HG02870 (cell line): Measurements from ENCODE around the gene ZFP36L2.

Experiments used
- ATAC-seq: cut with Tn5 transposase; IDR thresholded peaks from one replicate; pipeline ENCODE4 v1.9.1; 2021; ENCODE audit warnings: mild to moderate bottlenecking, moderate library complexity; ENCODE audit not compliant: unreplicated experiment

ZFP36L2 gene

GRCh38 chr2:43224571-43225092 is 1.8 kb downstream of the ZFP36L2 start:
- ATAC-seq, result no peak

DNA sequence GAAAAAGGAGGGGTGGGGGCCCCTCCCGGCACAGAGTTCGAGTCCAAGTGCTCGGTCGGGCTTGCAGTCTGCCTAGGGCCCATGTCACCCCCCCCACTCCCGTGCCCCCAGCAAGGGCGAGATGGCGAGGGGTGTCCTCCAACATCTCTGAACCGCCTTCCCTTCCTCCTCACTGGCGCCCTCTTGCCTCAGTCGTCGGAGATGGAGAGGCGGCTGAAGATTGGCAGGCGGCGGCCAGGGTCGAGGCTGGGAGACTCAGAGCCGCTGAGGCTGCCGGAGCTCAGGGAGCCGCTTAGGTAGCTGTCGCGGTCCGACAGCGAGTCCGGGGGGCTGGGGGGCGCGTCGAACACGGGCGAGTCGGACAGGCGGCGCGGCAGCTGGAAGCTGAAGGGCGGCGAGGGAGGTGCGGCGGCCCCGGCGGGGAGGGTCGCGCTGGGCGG is 2.3 kb downstream of the ZFP36L2 start:
- no peak for ATAC-seq

DNA sequence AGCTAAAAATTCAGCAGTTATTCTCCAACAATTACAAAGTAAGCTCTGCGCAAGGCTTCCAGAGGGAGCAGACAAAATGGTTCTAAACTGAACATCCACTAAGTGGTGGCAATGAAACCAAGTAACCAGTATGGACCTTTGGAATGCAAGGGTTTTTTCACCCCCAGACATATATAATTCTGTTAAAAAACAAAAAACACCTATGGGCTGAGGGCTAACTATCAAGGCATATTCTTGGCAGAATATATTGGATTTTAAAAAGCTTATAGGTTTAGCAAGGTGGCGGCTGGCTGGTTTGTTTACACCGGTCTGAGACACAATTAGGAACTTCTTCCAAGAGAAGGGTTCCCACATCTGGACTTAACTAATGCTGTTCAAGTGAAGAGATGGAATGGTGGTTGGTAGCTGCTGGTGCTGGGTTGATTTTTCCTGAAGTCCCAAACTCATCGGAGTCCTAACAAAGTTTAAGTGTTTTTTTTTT is 2.8 kb downstream of the ZFP36L2 start:
- no peak for ATAC-seq

DNA sequence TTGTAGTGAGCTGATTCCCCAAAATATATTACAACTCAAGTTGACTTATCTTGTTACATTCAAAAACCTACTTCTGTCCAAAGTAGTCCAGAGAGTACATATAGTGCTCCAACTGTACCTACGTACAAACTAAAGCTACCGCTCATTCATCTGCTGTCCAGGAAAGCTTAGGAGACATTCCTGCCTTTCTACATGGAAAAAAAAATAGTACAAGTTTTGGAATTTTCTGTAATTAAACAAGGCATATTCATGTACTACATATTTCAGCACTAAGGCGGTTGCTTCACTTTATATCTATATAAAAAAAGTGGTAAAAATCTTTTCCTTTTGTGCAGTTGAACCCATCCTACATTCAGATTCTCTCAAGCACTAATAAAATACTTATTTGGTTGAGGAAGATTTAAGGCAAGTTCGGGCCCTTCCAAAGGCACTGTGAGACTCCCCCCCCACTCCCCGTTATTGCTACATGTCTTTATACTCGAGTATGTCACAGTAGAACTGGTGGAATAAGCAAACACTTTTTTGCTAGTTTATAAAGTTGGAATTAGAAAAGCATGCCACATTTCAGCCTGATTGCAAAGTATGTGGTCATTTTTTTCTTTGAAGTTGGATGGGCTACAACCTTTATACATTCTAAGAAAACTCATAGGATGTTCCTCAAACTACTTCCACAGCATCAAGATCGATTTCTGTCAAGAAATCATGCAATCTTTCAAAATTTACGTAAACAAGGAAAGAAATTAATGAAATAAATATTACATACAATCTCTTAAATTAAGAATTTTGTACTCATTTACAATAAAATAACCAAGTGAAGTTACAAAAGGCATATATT is 3.7 kb downstream of the ZFP36L2 start:
- no peak for ATAC-seq

GRCh38 chr2:43221763-43222474 is 4.5 kb downstream of the ZFP36L2 start:
- no peak for ATAC-seq

DNA sequence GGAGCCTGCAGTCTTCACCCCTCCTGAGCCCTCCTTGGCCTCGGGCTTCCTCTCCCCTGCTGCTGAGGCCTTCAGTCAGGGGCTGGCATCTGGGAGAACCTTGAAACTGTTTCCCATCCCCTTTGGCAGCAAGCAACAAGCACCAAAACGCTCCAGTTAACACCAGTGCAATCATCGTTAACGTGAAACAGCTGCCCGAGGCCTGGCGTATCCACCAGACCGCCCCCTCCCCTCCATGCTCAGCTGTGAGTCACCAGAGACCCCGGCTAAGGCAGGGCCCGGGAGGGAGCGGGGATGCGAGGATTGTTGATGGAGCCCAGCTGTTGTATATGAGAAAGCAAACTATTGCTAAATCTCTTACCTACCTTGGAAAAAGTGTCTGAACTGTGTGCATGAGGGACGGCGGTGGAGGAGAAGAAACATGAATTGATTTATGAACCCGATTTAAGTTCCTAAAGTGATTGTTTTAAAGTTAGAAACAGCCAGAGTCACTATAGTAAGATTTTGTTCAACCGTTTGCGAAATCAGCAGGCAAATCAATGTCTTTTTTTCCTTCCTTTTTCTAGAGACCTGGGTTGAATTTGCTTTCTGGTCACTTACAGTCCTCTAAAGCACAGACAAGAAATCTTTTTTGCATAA is 5.2 kb downstream of the ZFP36L2 start:
- no peak for ATAC-seq

DNA sequence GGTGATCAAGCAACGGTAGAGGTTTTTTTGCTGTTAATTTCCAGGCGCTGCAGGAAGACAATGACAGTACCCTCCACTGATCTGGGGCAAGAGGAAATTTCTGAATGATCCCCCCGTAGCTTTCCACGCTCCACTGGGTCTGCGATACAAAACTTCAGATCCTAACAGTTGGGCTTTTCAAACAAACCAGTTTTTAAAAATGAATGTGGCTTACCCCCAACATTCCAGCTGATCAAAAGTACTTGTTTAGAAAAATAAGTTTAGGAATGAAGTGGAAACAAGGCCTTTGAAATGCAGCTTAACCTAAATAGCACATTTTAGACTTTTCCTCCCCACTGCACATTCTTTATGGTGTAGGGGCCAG is 5.7 kb downstream of the ZFP36L2 start:
- no peak for ATAC-seq

GRCh38 chr2:43220229-43220751 is 6.1 kb downstream of the ZFP36L2 start:
- ATAC-seq, result no peak

- ATAC-seq, result peak; percentile 56
Measured at GRCh38 chr2:43219383-43220228, 6.8 kb downstream of the ZFP36L2 start.

DNA sequence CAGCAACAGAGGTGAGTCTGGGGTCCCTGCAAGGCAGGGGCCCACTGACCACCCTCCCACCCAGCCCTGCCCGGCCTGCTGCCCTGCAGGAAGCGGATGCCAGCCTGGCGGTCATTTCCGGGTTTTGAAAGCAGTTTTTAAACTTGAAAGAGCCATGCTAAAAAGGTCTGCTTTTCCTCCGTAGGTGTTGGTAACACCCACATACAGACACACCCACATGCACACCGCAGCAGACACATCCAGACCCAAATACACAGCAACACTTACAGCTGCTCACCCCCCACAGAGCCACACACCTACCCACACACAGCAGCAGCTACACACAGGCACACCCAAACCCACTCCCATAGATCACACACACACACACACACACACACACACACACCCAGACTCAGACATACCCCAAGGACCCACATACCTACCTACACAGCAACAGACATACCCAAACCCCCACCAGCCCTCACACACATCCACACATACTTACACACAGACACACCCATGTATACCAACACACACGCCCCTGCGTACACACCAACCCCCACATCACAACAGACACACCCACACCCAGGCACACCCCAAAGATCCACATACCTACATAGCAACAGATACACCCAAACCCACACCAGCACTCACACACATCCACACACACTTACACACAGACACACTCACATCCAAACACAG is 7.6 kb downstream of the ZFP36L2 start:
- ATAC-seq, result no peak

- no peak for ATAC-seq
Measured at GRCh38 chr2:43218155-43218701, 8.2 kb downstream of the ZFP36L2 start.

DNA sequence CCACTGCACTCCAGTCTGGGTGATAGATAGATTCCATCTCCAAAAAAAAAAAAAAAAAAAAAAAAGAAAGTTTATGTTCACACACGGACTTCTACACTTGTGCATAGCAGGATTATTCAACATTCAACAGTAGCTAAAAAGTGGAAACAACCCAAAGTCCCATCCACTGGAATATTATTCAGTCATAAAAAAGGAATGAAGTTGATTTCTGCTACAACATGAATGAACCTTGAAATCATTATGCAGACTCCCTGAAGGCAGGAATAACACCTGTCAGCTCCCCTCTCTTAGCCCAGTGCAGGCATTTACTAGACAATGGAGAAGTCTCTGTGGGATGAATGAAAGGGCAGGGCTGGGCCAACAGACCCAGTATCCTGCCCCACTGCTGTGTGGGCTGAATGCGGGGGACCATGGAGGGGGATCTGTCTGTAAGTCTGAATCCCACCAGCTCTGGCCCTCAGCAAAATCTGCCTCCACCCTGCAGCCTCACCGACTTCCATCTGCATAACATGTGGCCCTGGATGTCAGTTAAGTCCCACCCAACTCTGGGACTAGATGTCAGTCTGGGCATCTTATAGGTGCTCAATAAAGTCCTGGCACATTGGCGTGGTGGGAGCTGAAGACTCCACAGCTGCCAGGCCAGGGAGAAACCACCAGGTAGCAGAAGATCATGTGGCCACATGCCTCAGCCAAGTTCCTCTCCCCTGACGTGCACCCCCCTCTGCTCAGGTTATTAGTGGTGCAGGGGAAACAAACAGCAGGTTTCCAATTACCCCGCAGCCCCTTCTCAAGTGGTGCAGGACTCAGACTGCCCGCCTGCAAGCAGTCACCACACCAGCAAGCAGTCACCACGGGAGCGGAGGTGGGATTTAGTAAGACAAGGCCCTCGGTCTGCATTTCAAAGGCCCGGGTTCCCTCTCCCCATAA is 8.9 kb downstream of the ZFP36L2 start:
- no peak for ATAC-seq

DNA sequence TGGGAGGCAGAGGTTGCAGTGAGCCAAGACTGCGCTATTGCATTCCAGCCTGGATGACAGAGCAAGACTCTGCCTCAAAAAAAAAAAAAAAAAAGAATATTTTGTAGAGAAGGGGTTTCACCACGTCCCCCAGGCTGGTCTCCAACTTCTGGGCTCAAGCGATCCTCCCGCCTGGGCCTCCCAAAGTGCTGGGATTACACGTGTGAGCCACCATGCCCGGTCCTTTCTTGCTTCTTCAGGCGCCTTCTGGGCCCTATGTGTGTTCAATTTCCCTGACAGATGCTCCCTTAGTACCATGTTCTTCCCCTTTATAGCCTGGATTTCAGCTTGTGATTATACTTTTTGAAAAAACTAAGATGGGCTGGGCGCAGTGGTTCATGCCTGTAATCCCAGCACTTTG is 9.8 kb downstream of the ZFP36L2 start:
- no peak for ATAC-seq

- no peak for ATAC-seq
Measured at GRCh38 chr2:43215673-43216255, 10.6 kb downstream of the ZFP36L2 start.

DNA sequence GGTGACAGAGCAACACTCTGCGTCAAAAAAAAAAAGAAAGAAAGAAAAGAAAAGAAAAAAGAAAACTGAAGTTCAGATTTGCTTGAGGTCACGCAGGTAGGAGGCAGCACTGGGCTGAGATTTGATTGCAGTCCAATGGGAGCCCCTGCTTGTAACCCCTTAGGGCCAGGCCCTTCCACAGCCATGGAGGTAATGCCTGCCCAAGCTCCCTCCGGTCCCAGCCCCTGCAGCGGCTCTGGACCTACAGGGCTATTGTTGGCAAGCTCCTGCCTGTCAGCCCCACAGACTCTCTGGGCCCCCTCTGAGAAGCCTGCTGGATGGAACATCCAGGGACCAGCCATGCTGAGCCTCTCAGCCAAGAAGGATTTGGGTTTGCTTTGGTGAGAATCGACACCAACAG is 12.2 kb downstream of the ZFP36L2 start:
- no peak for ATAC-seq

- ATAC-seq, result no peak
Measured at GRCh38 chr2:43212931-43213330, 13.5 kb downstream of the ZFP36L2 start.

GRCh38 chr2:43212216-43212835 is 14.1 kb downstream of the ZFP36L2 start:
- no peak for ATAC-seq
